Activated CD8-positive, alpha-beta T cell treated with anti-CD3 and anti-CD28 coated beads for 36 hours (primary cell): ENCODE measurements around the gene PRDM2. TPM values are rescaled to one million over a fixed set of nuclear protein-coding genes. Genes with fewer than 3 reads are reported as not detected.

ENCODE experiments used
- ATAC-seq: fragments of 200-7000 bp; cut with Tn5 transposase; one replicate; pipeline ENCODE4 v1.10.0; 2021; ENCODE audit warnings: mild to moderate bottlenecking, moderate library complexity
- CTCF ChIA-PET: fragments of 350-600 bp; sonication (Branson Sonifier 250); formaldehyde crosslinking; loops from one replicate; lab custom pipeline; 2021; ENCODE audit warnings: antibody characterized with exemption; lab: Charles Lee
- POLR2A ChIA-PET: fragments of 350-600 bp; sonication (Branson Sonifier 250); formaldehyde crosslinking; loops from one replicate; lab custom pipeline; 2021; ENCODE audit warnings: antibody characterized with exemption; lab: Charles Lee
- DNase-seq: peaks from one replicate; pipeline ENCODE4 v3.0.0-alpha.2; 2020
- H3K27ac Mint-ChIP-seq: one replicate; pipeline ENCODE4 v1.8.0; 2021; ENCODE audit warnings: mild to moderate bottlenecking, mixed read lengths
- H3K27me3 Mint-ChIP-seq: one replicate; pipeline ENCODE4 v1.8.0; 2021; ENCODE audit warnings: mixed read lengths
- H3K36me3 Mint-ChIP-seq: one replicate; pipeline ENCODE4 v1.8.0; 2021; ENCODE audit warnings: low read depth, mixed read lengths
- H3K4me1 Mint-ChIP-seq: one replicate; pipeline ENCODE4 v1.8.0; 2021; ENCODE audit warnings: low read depth, mixed read lengths
- H3K4me3 Mint-ChIP-seq: one replicate; pipeline ENCODE4 v1.8.0; 2021; ENCODE audit warnings: mild to moderate bottlenecking, moderate library complexity, mixed read lengths
- H3K9me3 Mint-ChIP-seq: one replicate; pipeline ENCODE4 v1.8.0; 2021; ENCODE audit warnings: mixed read lengths
- CTCF ChIP-seq: fragments of 200-600 bp; IDR thresholded peaks from one replicate; pipeline ENCODE4 v1.8.0; 2022; ENCODE audit warnings: antibody characterized with exemption, mild to moderate bottlenecking
- intact Hi-C: fragments of 100-400 bp; cut with micrococcal nuclease; formaldehyde crosslinking; loops from one replicate; pipeline ENCODE4 v1.10.0; 2022
- total RNA-seq, 2 experiments: library from RNA; stranded (reverse); gene quantifications; one replicate each; pipeline ENCODE4 v1.2.3, GENCODE V29; 2021

The PRDM2 gene
- total RNA-seq, 2 experiments from 2014 or later: 41.2 to 43.6 TPM

- no peaks in the 10 kb centered on the region for H3K9me3 Mint-ChIP-seq
- DNase-seq (no peak), ATAC-seq (no peak)
- intact Hi-C loops: no loop called here
- no peak overlapping the region for H3K4me3 Mint-ChIP-seq
- ChIA-PET CTCF (no interaction called here), POLR2A (no interaction called here)
- H3K27ac Mint-ChIP-seq: peak overlapping the region; percentile 39
- H3K27me3 Mint-ChIP-seq: no peaks in the 10 kb centered on the region
- TF ChIP-seq CTCF: no peak
- H3K4me1 Mint-ChIP-seq: peaks cover 40% of the 10 kb centered on the region
- H3K36me3 Mint-ChIP-seq: peaks cover 49% of the 10 kb centered on the region
Observed at GRCh38 chr1:13779930-13780329, 79.9 kb downstream of the PRDM2 start.

DNA sequence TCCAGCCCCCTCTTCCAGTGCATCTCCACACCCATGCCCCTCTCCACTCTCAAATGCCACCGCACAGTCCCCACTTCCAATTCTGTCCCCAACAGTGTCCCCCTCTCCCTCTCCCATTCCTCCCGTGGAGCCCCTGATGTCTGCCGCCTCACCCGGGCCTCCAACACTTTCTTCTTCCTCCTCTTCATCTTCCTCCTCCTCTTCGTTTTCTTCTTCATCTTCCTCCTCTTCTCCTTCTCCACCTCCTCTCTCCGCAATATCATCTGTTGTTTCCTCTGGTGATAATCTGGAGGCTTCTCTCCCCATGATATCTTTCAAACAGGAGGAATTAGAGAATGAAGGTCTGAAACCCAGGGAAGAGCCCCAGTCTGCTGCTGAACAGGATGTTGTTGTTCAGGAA, 80.8 kb downstream of the PRDM2 start:
- no peak overlapping the region for H3K4me3 Mint-ChIP-seq
- DNase-seq: no peak
- H3K9me3 Mint-ChIP-seq: no peaks in the 10 kb centered on the region
- ATAC-seq: no peak
- intact Hi-C loops: no loop called here
- ChIA-PET CTCF (no interaction called here), POLR2A (interaction anchor here (1.5 to 1.7 kb wide), 2 partner anchors 8 to 13 kb away, joined by 4 read pairs; no protein-coding TSS in a partner anchor)
- TF ChIP-seq CTCF: no peak
- H3K27ac Mint-ChIP-seq: peak overlapping the region; percentile 40
- H3K27me3 Mint-ChIP-seq: no peaks in the 10 kb centered on the region
- peaks cover 41% of the 10 kb centered on the region for H3K4me1 Mint-ChIP-seq
- H3K36me3 Mint-ChIP-seq: peaks cover 49% of the 10 kb centered on the region

- no peak overlapping the region for H3K4me3 Mint-ChIP-seq
- POLR2A ChIA-PET: interaction anchor here (1.5 to 1.8 kb wide), 3 partner anchors 9 to 32 kb away, joined by 4 to 5 read pairs (median 4); no protein-coding TSS in a partner anchor
- H3K27me3 Mint-ChIP-seq: no peaks in the 10 kb centered on the region
Observed at GRCh38 chr1:13781228-13781627, 81.2 kb downstream of the PRDM2 start.

GRCh38 chr1:13781907-13782633, 82.1 kb downstream of the PRDM2 start:
- no peak for ATAC-seq
- peaks cover 45% of the 10 kb centered on the region for H3K4me1 Mint-ChIP-seq
- intact Hi-C loops: no loop called here
- H3K27me3 Mint-ChIP-seq: no peaks in the 10 kb centered on the region
- DNase-seq: no peak
- H3K36me3 Mint-ChIP-seq: peaks cover 55% of the 10 kb centered on the region
- peak overlapping the region; percentile 62 for H3K27ac Mint-ChIP-seq
- POLR2A ChIA-PET: interaction anchor here (1.5 to 1.8 kb wide), 3 partner anchors 10 to 33 kb away, joined by 4 to 5 read pairs (median 4); no protein-coding TSS in a partner anchor
- H3K9me3 Mint-ChIP-seq: no peaks in the 10 kb centered on the region
- CTCF ChIA-PET: interaction anchor here (0.8 to 1.3 kb wide), 3 partner anchors 10 to 57 kb away, joined by 3 read pairs; no protein-coding TSS in a partner anchor
- H3K4me3 Mint-ChIP-seq: no peak overlapping the region
- no peak for TF ChIP-seq CTCF

More at GRCh38 chr1:13781228-13781627, 81.2 kb downstream of the PRDM2 start:
- ATAC-seq (no peak), DNase-seq (no peak)
- peak overlapping the region; percentile 40 for H3K27ac Mint-ChIP-seq
- intact Hi-C loops: no loop called here
- peaks cover 50% of the 10 kb centered on the region for H3K36me3 Mint-ChIP-seq
- H3K9me3 Mint-ChIP-seq: no peaks in the 10 kb centered on the region
- no peak for TF ChIP-seq CTCF
- peaks cover 42% of the 10 kb centered on the region for H3K4me1 Mint-ChIP-seq
- CTCF ChIA-PET: interaction anchor here (1.3 kb wide), 1 partner anchor 9 kb away, joined by 3 read pairs; no protein-coding TSS in a partner anchor
